GM23338 (cell line): ENCODE results near the gene TMEM62.

Experiments
- EZH2phosphoT487 ChIP-seq: fragments of 200-600 bp; sonication (generic); IDR thresholded peaks from one replicate; pipeline ENCODE4 v1.8.1; 2018; ENCODE audit warnings: antibody characterized with exemption; ENCODE audit not compliant: unreplicated experiment
- POLR2AphosphoS5 ChIP-seq: IDR thresholded peaks from 2 replicates; pipeline ENCODE4 v1.6.1; 2016; ENCODE audit warnings: antibody characterized with exemption, low read depth
- REST ChIP-seq: IDR thresholded peaks from one replicate; pipeline ENCODE4 v1.6.1; 2018; ENCODE audit warnings: antibody characterized with exemption; ENCODE audit not compliant: unreplicated experiment
- ZNF114 ChIP-seq: fragments of 250-450 bp; sonication (Bioruptor Pico); IDR thresholded peaks from 2 replicates; pipeline ENCODE4 v1.5.0; 2020; ENCODE audit warnings: mild to moderate bottlenecking, moderate library complexity
- TF ChIP-seq, protein P1 (sequence below), 2 experiments: fragments of 200-600 bp in 1 of 2; sonication (generic) in 1 of 2; conservative IDR thresholded peaks; 2 replicates each; pipeline versions ENCODE4 v1.5.1 to v1.6.1; 2016 to 2017; ENCODE audit warnings: antibody characterized with exemption in 2 of 2, low read depth in 2 of 2, mild to moderate bottlenecking in 2 of 2, moderate library complexity in 1 of 2

GRCh38 chr15:43229977-43230376, 96.6 kb downstream of the TMEM62 start:
- TF ChIP-seq, protein P1, sequence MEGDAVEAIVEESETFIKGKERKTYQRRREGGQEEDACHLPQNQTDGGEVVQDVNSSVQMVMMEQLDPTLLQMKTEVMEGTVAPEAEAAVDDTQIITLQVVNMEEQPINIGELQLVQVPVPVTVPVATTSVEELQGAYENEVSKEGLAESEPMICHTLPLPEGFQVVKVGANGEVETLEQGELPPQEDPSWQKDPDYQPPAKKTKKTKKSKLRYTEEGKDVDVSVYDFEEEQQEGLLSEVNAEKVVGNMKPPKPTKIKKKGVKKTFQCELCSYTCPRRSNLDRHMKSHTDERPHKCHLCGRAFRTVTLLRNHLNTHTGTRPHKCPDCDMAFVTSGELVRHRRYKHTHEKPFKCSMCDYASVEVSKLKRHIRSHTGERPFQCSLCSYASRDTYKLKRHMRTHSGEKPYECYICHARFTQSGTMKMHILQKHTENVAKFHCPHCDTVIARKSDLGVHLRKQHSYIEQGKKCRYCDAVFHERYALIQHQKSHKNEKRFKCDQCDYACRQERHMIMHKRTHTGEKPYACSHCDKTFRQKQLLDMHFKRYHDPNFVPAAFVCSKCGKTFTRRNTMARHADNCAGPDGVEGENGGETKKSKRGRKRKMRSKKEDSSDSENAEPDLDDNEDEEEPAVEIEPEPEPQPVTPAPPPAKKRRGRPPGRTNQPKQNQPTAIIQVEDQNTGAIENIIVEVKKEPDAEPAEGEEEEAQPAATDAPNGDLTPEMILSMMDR (conservative IDR thresholded peaks at IDR 0.05; ENCODE audit: low read depth in 2 of 2): no peak
- TF ChIP-seq POLR2AphosphoS5 (no peak), ZNF114 (CRISPR knock-in tag) (no peak), REST (no peak), EZH2phosphoT487 (no peak)
